GM18951 (cell line): Measurements from ENCODE around the gene FKBP1A.
"Not testable (repeated sequence)": the region's sequence is repeated elsewhere in the genome, so short reads cannot be mapped to it uniquely, and the experiment has no call there.

Source experiments
- POLR2A ChIP-seq: IDR thresholded peaks from 4 replicates; pipeline ENCODE4 v1.6.1; 2011; ENCODE audit warnings: mild to moderate bottlenecking; ENCODE audit not compliant: insufficient read length, insufficient read depth; ENCODE audit errors: extremely low read depth
- in situ Hi-C: fragments of 300-500 bp; cut with MboI; formaldehyde crosslinking; loops from one replicate; pipeline ENCODE4 v1.12.0; 2022; ENCODE audit warnings: low sequenced_read_pairs, mixed read lengths, inconsistent platforms; ENCODE audit not compliant: unreplicated experiment

Gene FKBP1A

GRCh38 chr20:1402149-1402548 is 9.3 kb upstream of the FKBP1A start:
- no peak for TF ChIP-seq POLR2A
- in situ Hi-C loops, result no loop called here

GRCh38 chr20:1401451-1401907 is 8.6 kb upstream of the FKBP1A start:
- TF ChIP-seq POLR2A, result no peak
- in situ Hi-C loops, result no loop called here

- in situ Hi-C loops, result not testable (repeated sequence)
These were observed 7.0 kb upstream of the FKBP1A start for GRCh38 chr20:1399678-1400366.

GRCh38 chr20:1398185-1398584 is 5.3 kb upstream of the FKBP1A start:
- in situ Hi-C loops, result not testable (repeated sequence)

GRCh38 chr20:1397710-1398109 is 4.9 kb upstream of the FKBP1A start:
- in situ Hi-C loops, result no loop called here
- TF ChIP-seq POLR2A, result no peak

- no peak for TF ChIP-seq POLR2A
- in situ Hi-C loops, result no loop called here
These were observed 3.8 kb upstream of the FKBP1A start for GRCh38 chr20:1396702-1397101.

GRCh38 chr20:1396264-1396663 is 3.4 kb upstream of the FKBP1A start:
- in situ Hi-C loops, result no loop called here
- TF ChIP-seq POLR2A, result no peak

GRCh38 chr20:1394686-1395085 is 1.8 kb upstream of the FKBP1A start:
- in situ Hi-C loops, result no loop called here
- no peak for TF ChIP-seq POLR2A

GRCh38 chr20:1393507-1393882 is 641 bp upstream of the FKBP1A start:
- in situ Hi-C loops, result no loop called here
- no peak for TF ChIP-seq POLR2A

- in situ Hi-C loops, result no loop called here
- TF ChIP-seq POLR2A, result no peak
These were observed 486 bp downstream of the FKBP1A start for GRCh38 chr20:1392443-1392692.

- in situ Hi-C loops, result no loop called here
- TF ChIP-seq POLR2A, result no peak
These were observed 1.0 kb downstream of the FKBP1A start for GRCh38 chr20:1391640-1392442.

- in situ Hi-C loops, result no loop called here
- TF ChIP-seq POLR2A, result no peak
These were observed 2.1 kb downstream of the FKBP1A start for GRCh38 chr20:1390581-1391403.

GRCh38 chr20:1389703-1390580 is 2.9 kb downstream of the FKBP1A start:
- no peak for TF ChIP-seq POLR2A
- in situ Hi-C loops, result no loop called here
